Kidney (tissue), 14 donors: ENCODE results near the gene ATF7. TPM values are rescaled to one million over a fixed set of nuclear protein-coding genes. Genes with fewer than 3 reads are reported as not detected.

Source experiments
- DNase-seq, 5 donors: peaks; one replicate each; pipeline ENCODE4 v3.0.0-alpha.2; 2013 to 2020
- FAIRE-seq: peaks from 2 replicates; lab custom pipeline; 2012; peaks lifted over from hg19 to GRCh38; lab: Jason Lieb, UNC
- H3K27ac ChIP-seq, 2 donors: one replicate each; pipeline ENCODE4 v1.7.0; 2013; ENCODE audit warnings: low read depth in 2 of 2, low read length in 2 of 2, inconsistent platforms in 1 of 2
- H3K27me3 ChIP-seq: one replicate; pipeline ENCODE4 v1.7.1; 2013; ENCODE audit warnings: low read length, inconsistent platforms; ENCODE audit not compliant: control insufficient read depth, insufficient read depth
- H3K36me3 ChIP-seq, 3 donors: one replicate each; pipeline versions ENCODE4 v1.7.0 to v1.7.1; 2013; ENCODE audit warnings: low read length in 3 of 3, control low read depth in 1 of 3, inconsistent platforms in 1 of 3; ENCODE audit not compliant: insufficient read depth in 3 of 3, control insufficient read depth in 2 of 3
- H3K4me1 ChIP-seq, 3 donors: one replicate each; pipeline versions ENCODE4 v1.7.0 to v1.7.1; 2013; ENCODE audit warnings: low read length in 3 of 3, inconsistent platforms in 1 of 3, low read depth in 1 of 3; ENCODE audit not compliant: control insufficient read depth in 2 of 3, insufficient read depth in 2 of 3
- H3K4me3 ChIP-seq, 3 donors: one replicate each; pipeline versions ENCODE4 v1.7.0 to v1.8.1; 2013; ENCODE audit warnings: low read length in 3 of 3, control low read depth in 1 of 3, inconsistent platforms in 1 of 3
- H3K9ac ChIP-seq, 3 donors: one replicate each; pipeline versions ENCODE4 v1.7.0 to v1.7.1; 2013; ENCODE audit warnings: low read length in 3 of 3, control low read depth in 1 of 3, inconsistent platforms in 1 of 3
- H3K9me3 ChIP-seq, 3 donors: one replicate each; pipeline versions ENCODE4 v1.7.0 to v1.7.1; 2013; ENCODE audit warnings: low read length in 3 of 3, control low read depth in 1 of 3, inconsistent platforms in 1 of 3; ENCODE audit not compliant: control insufficient read depth in 2 of 3, insufficient read depth in 1 of 3
- intact Hi-C: fragments of 100-400 bp; cut with DNase I; formaldehyde crosslinking; loops from one replicate; pipeline ENCODE4 v1.11.1; 2022
- polyA plus RNA-seq: library from polyadenylated mRNA; stranded (reverse); fragments of 350-450 nt; fragmentation: Illumina TruSeq; extraction: RNeasy Lipid Tissue Mini Kit (QIAGEN cat#74804); gene quantifications from one replicate; pipeline ENCODE4 v1.2.3, GENCODE V29; 2014; ENCODE audit warnings: low read depth, low replicate concordance; ENCODE audit not compliant: insufficient read depth
- total RNA-seq: library from RNA; stranded (reverse); fragmentation: NEBNext Ultra II Directional; extraction: Animal tissue kit (Norgen Biotek cat#: 25700); gene quantifications from one replicate; pipeline ENCODE4 v1.2.1, GENCODE V29; 2021
- TF ChIP-seq, protein P1 (sequence below): IDR thresholded peaks from 3 replicates; pipeline ENCODE4 v1.5.1; 2012; ENCODE audit warnings: mild to moderate bottlenecking, moderate library complexity, borderline replicate concordance; ENCODE audit not compliant: insufficient read depth; ENCODE audit errors: extremely low read depth
- donor health status: control.
- donor health status: control.
- donor health status: control.
- donor health status: control.
- donor health status: control.
- donor health status: DM: yes; HTN: yes; CAD: no.
- donor health status: Normal renal cell carcinoma (clear cell type).

The ATF7 gene
- total and polyA plus RNA-seq, 2 donors from 2014 or later: 16.2 to 54.7 TPM

DNA sequence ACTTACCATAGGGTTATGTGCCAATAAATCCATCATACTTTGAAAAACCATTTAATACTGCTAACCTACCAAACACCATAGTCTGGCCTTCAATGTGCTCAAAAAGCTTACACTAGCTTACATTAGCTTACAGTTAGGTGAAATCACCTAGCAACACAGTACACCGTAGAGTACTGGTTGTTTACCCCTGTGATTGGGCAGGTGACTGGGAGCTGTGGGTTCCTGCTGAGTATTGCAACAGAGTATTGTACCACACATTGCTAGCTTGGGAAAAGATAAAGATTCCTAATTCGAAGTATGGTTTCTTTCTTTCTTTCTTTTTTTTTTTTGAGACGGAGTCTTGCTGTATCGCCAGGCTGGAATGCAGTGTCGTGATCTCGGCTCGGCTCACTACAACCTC lies 44.1 kb upstream of the ATF7 start:
- Histone ChIP-seq H3K4me3 (no peak overlapping the region), H3K27ac (no peak overlapping the region), H3K27me3 (no peaks in the 10 kb centered on the region), H3K36me3 (peaks cover 14 to 40% (median 31%) of the 10 kb centered on the region in 3 donors), H3K4me1 (peaks cover 0 to 5% (median 0%) of the 10 kb centered on the region in 3 donors), H3K9ac (no peak overlapping the region), H3K9me3 (no peaks in the 10 kb centered on the region)
- DNase-seq: no peak
- intact Hi-C loops: loop anchor here (5.0 kb wide), 1 partner anchor 123 kb away; no protein-coding TSS in a partner anchor
- FAIRE-seq: no peak
- TF ChIP-seq, protein P1, sequence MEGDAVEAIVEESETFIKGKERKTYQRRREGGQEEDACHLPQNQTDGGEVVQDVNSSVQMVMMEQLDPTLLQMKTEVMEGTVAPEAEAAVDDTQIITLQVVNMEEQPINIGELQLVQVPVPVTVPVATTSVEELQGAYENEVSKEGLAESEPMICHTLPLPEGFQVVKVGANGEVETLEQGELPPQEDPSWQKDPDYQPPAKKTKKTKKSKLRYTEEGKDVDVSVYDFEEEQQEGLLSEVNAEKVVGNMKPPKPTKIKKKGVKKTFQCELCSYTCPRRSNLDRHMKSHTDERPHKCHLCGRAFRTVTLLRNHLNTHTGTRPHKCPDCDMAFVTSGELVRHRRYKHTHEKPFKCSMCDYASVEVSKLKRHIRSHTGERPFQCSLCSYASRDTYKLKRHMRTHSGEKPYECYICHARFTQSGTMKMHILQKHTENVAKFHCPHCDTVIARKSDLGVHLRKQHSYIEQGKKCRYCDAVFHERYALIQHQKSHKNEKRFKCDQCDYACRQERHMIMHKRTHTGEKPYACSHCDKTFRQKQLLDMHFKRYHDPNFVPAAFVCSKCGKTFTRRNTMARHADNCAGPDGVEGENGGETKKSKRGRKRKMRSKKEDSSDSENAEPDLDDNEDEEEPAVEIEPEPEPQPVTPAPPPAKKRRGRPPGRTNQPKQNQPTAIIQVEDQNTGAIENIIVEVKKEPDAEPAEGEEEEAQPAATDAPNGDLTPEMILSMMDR: no peak

DNA sequence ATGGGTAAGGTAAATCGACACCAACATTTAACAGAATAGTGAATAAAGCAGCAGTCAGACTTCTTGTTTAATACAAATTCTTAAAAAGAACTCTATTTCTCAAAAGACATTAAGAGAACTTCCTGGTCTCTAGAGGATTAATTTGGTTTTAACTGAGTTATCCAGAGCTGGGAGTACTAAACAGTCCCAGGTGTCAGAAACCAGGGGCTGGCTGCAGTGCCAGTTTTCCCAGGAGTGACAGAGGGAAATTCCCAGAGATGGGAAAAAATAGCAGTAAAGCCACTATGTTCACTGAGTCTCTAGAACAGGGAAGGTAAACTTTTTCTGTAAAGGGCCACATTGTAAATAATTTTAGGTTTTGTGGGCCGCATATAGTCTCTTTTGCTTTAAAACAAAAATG lies 40.9 kb upstream of the ATF7 start:
- Histone ChIP-seq H3K4me3 (no peak overlapping the region), H3K9ac (no peak overlapping the region), H3K4me1 (no peaks in the 10 kb centered on the region), H3K27me3 (no peaks in the 10 kb centered on the region), H3K36me3 (peaks cover 18 to 50% (median 40%) of the 10 kb centered on the region in 3 donors), H3K27ac (no peak overlapping the region), H3K9me3 (no peaks in the 10 kb centered on the region)
- TF ChIP-seq, protein P1: no peak
- DNase-seq: no peak
- no peak for FAIRE-seq
- intact Hi-C loops: no loop called here

DNA sequence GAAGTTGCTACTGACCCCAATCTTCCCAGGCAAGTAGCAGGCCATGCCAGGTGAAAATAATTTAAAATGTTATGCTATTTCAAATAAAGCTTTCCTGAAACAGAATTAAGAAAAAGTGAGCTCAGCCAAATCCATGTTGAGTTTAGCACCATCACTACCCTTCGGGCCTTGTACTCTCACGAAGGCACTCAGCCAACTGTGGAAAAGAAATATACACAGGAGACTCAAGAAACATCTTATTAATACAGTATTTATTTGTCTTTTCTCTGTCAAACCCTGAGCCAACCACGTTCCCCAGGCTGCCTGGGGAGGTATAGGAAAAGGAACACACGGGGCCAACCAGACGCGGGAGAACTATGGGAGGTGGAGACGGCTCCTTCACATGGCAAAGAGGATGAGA lies 38.8 kb upstream of the ATF7 start:
- Histone ChIP-seq H3K9ac (no peak overlapping the region), H3K4me3 (no peak overlapping the region), H3K27me3 (no peaks in the 10 kb centered on the region), H3K36me3 (peaks cover 13 to 39% (median 29%) of the 10 kb centered on the region in 3 donors), H3K27ac (no peak overlapping the region), H3K9me3 (no peaks in the 10 kb centered on the region), H3K4me1 (peaks cover 0 to 5% (median 2%) of the 10 kb centered on the region in 3 donors)
- TF ChIP-seq, protein P1: no peak
- DNase-seq: no peak
- FAIRE-seq: no peak
- intact Hi-C loops: no loop called here

DNA sequence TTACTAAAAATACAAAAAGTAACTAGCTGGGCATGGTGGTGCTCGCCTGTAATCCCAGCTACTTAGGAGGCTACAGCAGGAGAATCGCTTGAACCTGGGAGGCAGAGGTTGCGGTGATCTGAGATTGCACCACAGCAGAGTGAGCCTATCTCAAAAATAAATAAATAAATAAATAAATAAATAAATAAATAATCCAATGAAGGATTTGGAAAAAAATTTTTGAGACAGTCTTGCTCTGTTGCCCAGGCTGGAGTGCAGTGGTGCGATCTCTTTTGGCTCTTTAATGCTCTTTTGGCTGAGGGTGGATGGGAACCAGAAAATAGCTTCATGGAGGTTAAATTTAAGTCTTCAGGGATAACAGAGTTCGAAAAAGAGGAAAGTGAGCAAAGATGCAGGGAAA lies 38.0 kb upstream of the ATF7 start:
- no peak overlapping the region for H3K4me3 ChIP-seq
- no peaks in the 10 kb centered on the region for H3K27me3 ChIP-seq
- no peaks in the 10 kb centered on the region for H3K9me3 ChIP-seq
- H3K36me3 ChIP-seq: peaks cover 10 to 32% (median 22%) of the 10 kb centered on the region in 3 donors
- peaks cover 0 to 10% (median 8%) of the 10 kb centered on the region in 3 donors for H3K4me1 ChIP-seq
- H3K27ac ChIP-seq: no peak overlapping the region
- TF ChIP-seq, protein P1: no peak
- intact Hi-C loops: no loop called here
- H3K9ac ChIP-seq: no peak overlapping the region
- no peak for DNase-seq
- FAIRE-seq: no peak
